Measurements from ENCODE around the gene ZBTB16.

Gene ZBTB16

GRCh38 chr11:114250993-114251814, 191.7 kb downstream of the ZBTB16 start:
- FAIRE-seq = no peak

- FAIRE-seq = no peak
Observed at GRCh38 chr11:114251815-114252337, 192.4 kb downstream of the ZBTB16 start.

- no peak for FAIRE-seq
Observed at GRCh38 chr11:114252767-114253166, 193.3 kb downstream of the ZBTB16 start.

- no peak for FAIRE-seq
Observed at GRCh38 chr11:114253771-114254170, 194.3 kb downstream of the ZBTB16 start.

- no peak for FAIRE-seq
Observed at GRCh38 chr11:114254571-114255146, 195.1 kb downstream of the ZBTB16 start.

GRCh38 chr11:114255289-114255688, 195.8 kb downstream of the ZBTB16 start:
- no peak for FAIRE-seq

GRCh38 chr11:114256176-114256966, 196.9 kb downstream of the ZBTB16 start:
- FAIRE-seq = no peak

- no peak for FAIRE-seq
Observed at GRCh38 chr11:114256967-114257286, 197.4 kb downstream of the ZBTB16 start.

- no peak for FAIRE-seq
Observed at GRCh38 chr11:114257621-114258558, 198.4 kb downstream of the ZBTB16 start.

GRCh38 chr11:114258696-114259095, 199.2 kb downstream of the ZBTB16 start:
- no peak for FAIRE-seq

GRCh38 chr11:114259124-114259526, 199.6 kb downstream of the ZBTB16 start:
- no peak for FAIRE-seq

GRCh38 chr11:114259551-114259983, 200.1 kb downstream of the ZBTB16 start:
- no peak for FAIRE-seq

GRCh38 chr11:114260077-114260476, 200.6 kb downstream of the ZBTB16 start:
- no peak for FAIRE-seq

GRCh38 chr11:114260483-114260882, 201.0 kb downstream of the ZBTB16 start:
- no peak for FAIRE-seq

- no peak for FAIRE-seq
Observed at GRCh38 chr11:114261791-114262190, 202.3 kb downstream of the ZBTB16 start.

- no peak for FAIRE-seq
Observed at GRCh38 chr11:114262681-114263512, 203.4 kb downstream of the ZBTB16 start.

- FAIRE-seq = no peak
Observed at GRCh38 chr11:114263513-114264170, 204.1 kb downstream of the ZBTB16 start.

- FAIRE-seq = no peak
Observed at GRCh38 chr11:114264381-114264780, 204.9 kb downstream of the ZBTB16 start.

GRCh38 chr11:114265122-114265878, 205.8 kb downstream of the ZBTB16 start:
- no peak for FAIRE-seq

GRCh38 chr11:114269498-114269897, 210.0 kb downstream of the ZBTB16 start:
- FAIRE-seq = no peak
